Measurements from ENCODE around the gene LRP6. TPM values are rescaled to one million over a fixed set of nuclear protein-coding genes. Genes with fewer than 3 reads are reported as not detected.
"Not testable (repeated sequence)": the region's sequence is repeated elsewhere in the genome, so short reads cannot be mapped to it uniquely, and the experiment has no call there.

The LRP6 gene
- total RNA-seq: 55.8 TPM
- long read RNA-seq, full-length matches to known transcripts: 7 of 36 reads
- long read RNA-seq, partial matches to known transcripts: 17 of 36 reads
- long read RNA-seq, other reads (novel, unspliced or antisense): 12 of 36 reads

GRCh38 chr12:12266873-12267741, at the start of gene LRP6:
TSS of gene LRP6 (minus strand) at chr12:12267044. CDS start at chr12:12266735, 309 bp downstream.
- Histone ChIP-seq H3K27ac (peak within 1 kb of the TSS; percentile 100), H3K4me1 (peaks cover 14% of the 10 kb centered on the region), H3K9me3 (no peaks in the 10 kb centered on the region), H3K4me3 (peak within 1 kb of the TSS; percentile 78), H3K27me3 (no peaks in the 10 kb centered on the region), H3K36me3 (no peaks in the 10 kb centered on the region)
- ATAC-seq: peak; percentile 97
- peak; percentile 95 for DNase-seq
- TF ChIP-seq CTCF (IDR thresholded peaks at IDR 0.05): no peak
- intact Hi-C loops (cut with DNase I): no loop called here

- TF ChIP-seq CTCF (IDR thresholded peaks at IDR 0.05): no peak
- Histone ChIP-seq H3K4me3 (no peak overlapping the region), H3K36me3 (no peaks in the 10 kb centered on the region), H3K9me3 (no peaks in the 10 kb centered on the region), H3K27me3 (no peaks in the 10 kb centered on the region), H3K27ac (no peak overlapping the region), H3K4me1 (peaks cover 5% of the 10 kb centered on the region)
- no peak for ATAC-seq
- intact Hi-C loops (cut with DNase I): no loop called here
- DNase-seq: no peak
Measured at GRCh38 chr12:12315838-12316237, 49.0 kb upstream of the LRP6 start.

GRCh38 chr12:12310695-12311094, 43.9 kb upstream of the LRP6 start:
- DNase-seq; H3K27ac ChIP-seq; ATAC-seq; H3K9me3 ChIP-seq; H3K36me3 ChIP-seq; H3K4me3 ChIP-seq; H3K27me3 ChIP-seq; H3K4me1 ChIP-seq; intact Hi-C loops (cut with DNase I): not testable (repeated sequence)

- TF ChIP-seq CTCF (IDR thresholded peaks at IDR 0.05): no peak
- Histone ChIP-seq H3K4me3 (no peak overlapping the region), H3K27me3 (no peaks in the 10 kb centered on the region), H3K4me1 (no peaks in the 10 kb centered on the region), H3K9me3 (no peaks in the 10 kb centered on the region), H3K36me3 (no peaks in the 10 kb centered on the region), H3K27ac (peak overlapping the region; percentile 32)
- peak; percentile 66 for DNase-seq
- peak; percentile 67 for ATAC-seq
- intact Hi-C loops (cut with DNase I): no loop called here
Measured at GRCh38 chr12:12305568-12306300, 38.9 kb upstream of the LRP6 start.

- no peaks in the 10 kb centered on the region for H3K9me3 ChIP-seq
- no peak overlapping the region for H3K27ac ChIP-seq
- H3K4me1 ChIP-seq: no peaks in the 10 kb centered on the region
- ATAC-seq (no peak), DNase-seq (no peak)
- intact Hi-C loops (cut with DNase I): no loop called here
- H3K4me3 ChIP-seq: no peak overlapping the region
- no peak for TF ChIP-seq CTCF (IDR thresholded peaks at IDR 0.05)
- no peaks in the 10 kb centered on the region for H3K36me3 ChIP-seq
- H3K27me3 ChIP-seq: no peaks in the 10 kb centered on the region
Measured at GRCh38 chr12:12302976-12303375, 36.1 kb upstream of the LRP6 start.

GRCh38 chr12:12301122-12301521, 34.3 kb upstream of the LRP6 start:
- intact Hi-C loops (cut with DNase I): no loop called here
- Histone ChIP-seq H3K4me3 (no peak overlapping the region), H3K4me1 (no peaks in the 10 kb centered on the region), H3K9me3 (no peaks in the 10 kb centered on the region), H3K27me3 (no peaks in the 10 kb centered on the region), H3K27ac (no peak overlapping the region), H3K36me3 (no peaks in the 10 kb centered on the region)
- ATAC-seq: no peak
- DNase-seq: no peak
- no peak for TF ChIP-seq CTCF (IDR thresholded peaks at IDR 0.05)
